Body of pancreas (tissue), 4 donors: ENCODE results near the gene FADS1. TPM values are rescaled to one million over a fixed set of nuclear protein-coding genes. Genes with fewer than 3 reads are reported as not detected.

Experiments used
- ATAC-seq: fragments of 150-250 bp; one replicate; pipeline ENCODE4 v1.9.1; 2016
- DNase-seq, 4 donors: peaks; one replicate each; pipeline ENCODE4 v3.0.0-alpha.2; 2019
- H3K27ac ChIP-seq, 4 donors: fragments of 200-600 bp; sonication (generic); 1 replicate in 3 of 4; 2 replicates in 1 of 4; pipeline versions ENCODE4 v1.5.1 to v1.6.1; 2016 to 2019; ENCODE audit warnings: mild to moderate bottlenecking in 1 of 4, mixed read lengths in 1 of 4, moderate library complexity in 1 of 4
- H3K27me3 ChIP-seq, 2 donors: fragments of 200-600 bp; sonication (generic); one replicate each; pipeline ENCODE4 v1.6.0; 2016; ENCODE audit warnings: mild to moderate bottlenecking in 1 of 2
- H3K36me3 ChIP-seq, 2 donors: fragments of 200-600 bp; sonication (generic); replicated peaks in 1 of 2; 2 replicates each; pipeline ENCODE4 v1.5.1; 2016; ENCODE audit warnings: low read depth in 2 of 2; ENCODE audit not compliant: insufficient read depth in 1 of 2
- H3K4me1 ChIP-seq: fragments of 200-600 bp; sonication (generic); one replicate; pipeline ENCODE4 v1.6.0; 2016
- H3K4me3 ChIP-seq, 2 donors: fragments of 200-600 bp; sonication (generic); 1 replicate in 1 of 2; 2 replicates in 1 of 2; pipeline ENCODE4 v1.5.1; 2016 to 2019
- H3K9me3 ChIP-seq, 3 donors: fragments of 200-600 bp; sonication (generic); 1 replicate in 2 of 3; 2 replicates in 1 of 3; pipeline ENCODE4 v1.5.1; 2016
- CTCF ChIP-seq, 7 experiments: fragments of 450-650 bp in 4 of 7; fragments of 200-600 bp in 3 of 7; sonication (generic) in 3 of 7; IDR thresholded peaks; one replicate each; pipeline ENCODE4 v1.5.1; 2016 to 2019; ENCODE audit warnings: antibody characterized with exemption in 7 of 7
- POLR2A ChIP-seq, 3 donors: fragments of 450-650 bp; IDR thresholded peaks; one replicate each; pipeline ENCODE4 v1.6.1; 2016; ENCODE audit warnings: antibody characterized with exemption in 3 of 3, mild to moderate bottlenecking in 2 of 3
- WGBS, 2 donors: methylation state at CpG; one replicate each; pipeline ENCODE4 v1.1.5; 2017; 5-methylcytosine and 5-hydroxymethylcytosine counted together
- intact Hi-C: fragments of 100-400 bp; cut with DNase I; formaldehyde crosslinking; loops from one replicate; pipeline ENCODE4 v1.15.1; 2023
- total RNA-seq, 2 donors: library from RNA; depleted of rRNA; stranded (reverse); fragments of >200 nt; gene quantifications; one replicate each; pipeline ENCODE4 v1.1.0, GENCODE V29; 2016

The FADS1 gene
- total RNA-seq, 2 donors from 2014 or later: 4.6 to 7.0 TPM

GRCh38 chr11:61836193-61836592 lies 19.4 kb upstream of the FADS1 start:
- no peak for TF ChIP-seq POLR2A (IDR thresholded peaks at IDR 0.05)
- no peak for TF ChIP-seq CTCF (IDR thresholded peaks at IDR 0.05)
- no peak overlapping the region for H3K27ac ChIP-seq
- 92 to 95% methylated on average over 8 of the region's 8 CpGs for WGBS, 2 donors
- no peak overlapping the region for H3K4me3 ChIP-seq
- no peak for ATAC-seq
- no peaks in the 10 kb centered on the region for H3K9me3 ChIP-seq
- intact Hi-C loops: no loop called here
- no peak for DNase-seq
- H3K36me3 ChIP-seq: no peaks in the 10 kb centered on the region
- no peaks in the 10 kb centered on the region for H3K27me3 ChIP-seq
- H3K4me1 ChIP-seq: no peaks in the 10 kb centered on the region

- H3K4me1 ChIP-seq: peaks cover 1% of the 10 kb centered on the region
- WGBS, 2 donors: 61 to 66% methylated on average over 9 to 11 of the region's 12 CpGs
- no peak overlapping the region for H3K4me3 ChIP-seq
- no peaks in the 10 kb centered on the region for H3K9me3 ChIP-seq
- H3K36me3 ChIP-seq: no peaks in the 10 kb centered on the region
- no peak for TF ChIP-seq POLR2A (IDR thresholded peaks at IDR 0.05)
- TF ChIP-seq CTCF (IDR thresholded peaks at IDR 0.05): no peak
- H3K27ac ChIP-seq: peak overlapping the region in 1 of 4 donors; percentile 30
- no peak for ATAC-seq
- peak in 1 of 4 donors; percentile 40 for DNase-seq
- intact Hi-C loops: no loop called here
- no peaks in the 10 kb centered on the region for H3K27me3 ChIP-seq
Observed at GRCh38 chr11:61834278-61835048, 17.7 kb upstream of the FADS1 start.

GRCh38 chr11:61833926-61834277 lies 17.1 kb upstream of the FADS1 start:
- Histone ChIP-seq H3K36me3 (no peaks in the 10 kb centered on the region), H3K27me3 (no peaks in the 10 kb centered on the region), H3K27ac (no peak overlapping the region), H3K4me1 (peaks cover 7% of the 10 kb centered on the region), H3K9me3 (no peaks in the 10 kb centered on the region), H3K4me3 (no peak overlapping the region)
- 92 to 95% methylated on average over 12 of the region's 12 CpGs for WGBS, 2 donors
- intact Hi-C loops: no loop called here
- DNase-seq (no peak), ATAC-seq (no peak)
- TF ChIP-seq POLR2A (IDR thresholded peaks at IDR 0.05) (no peak), CTCF (IDR thresholded peaks at IDR 0.05) (no peak)

- Histone ChIP-seq H3K27ac (no peak overlapping the region), H3K4me1 (peaks cover 11% of the 10 kb centered on the region), H3K4me3 (no peak overlapping the region), H3K9me3 (no peaks in the 10 kb centered on the region), H3K36me3 (no peaks in the 10 kb centered on the region), H3K27me3 (peaks cover 0 to under 1% of the 10 kb centered on the region in 2 donors)
- ATAC-seq: no peak
- intact Hi-C loops: no loop called here
- TF ChIP-seq CTCF (IDR thresholded peaks at IDR 0.05) (no peak), POLR2A (IDR thresholded peaks at IDR 0.05) (no peak)
- no peak for DNase-seq
- 75 to 79% methylated on average over 11 of the region's 11 CpGs for WGBS, 2 donors
Observed at GRCh38 chr11:61833471-61833870, 16.7 kb upstream of the FADS1 start.

GRCh38 chr11:61832754-61833153 lies 16.0 kb upstream of the FADS1 start:
- intact Hi-C loops: no loop called here
- peak in 1 of 4 donors; percentile 41 for DNase-seq
- Histone ChIP-seq H3K27me3 (peaks cover 0 to 5% of the 10 kb centered on the region in 2 donors), H3K4me3 (no peak overlapping the region), H3K36me3 (no peaks in the 10 kb centered on the region), H3K9me3 (no peaks in the 10 kb centered on the region), H3K4me1 (peaks cover 18% of the 10 kb centered on the region), H3K27ac (no peak overlapping the region)
- TF ChIP-seq CTCF (IDR thresholded peaks at IDR 0.05) (no peak), POLR2A (IDR thresholded peaks at IDR 0.05) (no peak)
- ATAC-seq: no peak
- 37 to 41% methylated on average over 5 to 7 of the region's 7 CpGs for WGBS, 2 donors
